ENCODE results near the gene CBLC.
"Not testable (repeated sequence)": the region's sequence is repeated elsewhere in the genome, so short reads cannot be mapped to it uniquely, and the experiment has no call there.

Gene CBLC

DNA sequence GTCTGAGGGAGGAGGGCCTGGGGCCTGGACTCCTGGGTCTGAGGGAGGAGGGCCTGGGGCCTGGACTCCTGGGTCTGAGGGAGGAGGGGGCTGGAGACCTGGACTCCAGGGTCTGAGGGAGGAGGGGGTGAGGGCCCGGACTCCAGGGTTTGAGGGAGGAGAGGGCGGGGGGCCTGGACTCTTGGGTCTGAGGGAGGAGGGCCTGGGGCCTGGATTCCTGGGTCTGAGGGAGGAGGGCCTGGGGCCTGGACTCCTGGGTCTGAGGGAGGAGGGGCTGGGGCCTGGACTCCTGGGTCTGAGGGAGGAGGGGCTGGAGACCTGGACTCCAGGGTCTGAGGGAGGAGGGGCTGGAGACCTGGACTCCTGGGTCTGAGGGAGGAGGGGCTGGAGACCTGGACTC lies 4.0 kb downstream of the CBLC start:
- H3K4me3 ChIP-seq (ENCODE audit: low read length); H3K36me3 ChIP-seq (ENCODE audit: control insufficient read depth, insufficient read depth, low read length); H3K4me1 ChIP-seq (ENCODE audit: control insufficient read depth, insufficient read depth, low read length); H3K27me3 ChIP-seq (ENCODE audit: control insufficient read depth, insufficient read depth, low read length); DNase-seq (ENCODE audit: low read depth, low spot score); H3K9me3 ChIP-seq (ENCODE audit: control insufficient read depth, insufficient read depth, low read length); H3K27ac ChIP-seq (ENCODE audit: low read length): not testable (repeated sequence)
- WGBS (ENCODE audit: insufficient coverage, insufficient read length): no CpG with 5 or more reads among the region's 2 CpGs

GRCh38 chr19:44782729-44783128 lies 5.0 kb downstream of the CBLC start:
- WGBS (ENCODE audit: insufficient coverage, insufficient read length): no CpG with 5 or more reads among the region's 5 CpGs
- H3K4me3 ChIP-seq (ENCODE audit: low read length): no peak overlapping the region

DNA sequence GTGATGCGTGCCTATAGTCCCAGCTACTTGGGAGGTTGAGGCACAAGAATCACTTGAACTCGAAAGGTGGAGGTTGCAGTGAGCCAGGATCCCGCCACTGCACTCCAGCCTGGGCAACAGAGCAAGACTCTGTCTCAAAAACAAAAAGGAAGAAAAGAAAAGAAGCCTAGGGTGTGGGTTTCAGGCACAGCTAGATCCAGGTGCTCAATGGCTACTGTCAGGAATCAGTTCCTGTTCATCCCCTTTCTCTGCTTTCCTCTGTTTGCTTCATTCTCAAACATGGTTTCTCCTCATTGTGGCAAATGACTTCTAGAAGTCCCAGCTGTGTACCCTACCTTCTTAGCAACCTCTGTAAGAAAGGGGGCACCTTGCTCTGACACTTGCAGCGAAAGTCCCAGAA lies 5.9 kb downstream of the CBLC start:
- Histone ChIP-seq H3K9me3 (ENCODE audit: control insufficient read depth, insufficient read depth, low read length) (no peaks in the 10 kb centered on the region), H3K27ac (ENCODE audit: low read length) (no peak overlapping the region), H3K4me1 (ENCODE audit: control insufficient read depth, insufficient read depth, low read length) (no peaks in the 10 kb centered on the region), H3K4me3 (ENCODE audit: low read length) (no peak overlapping the region), H3K27me3 (ENCODE audit: control insufficient read depth, insufficient read depth, low read length) (no peaks in the 10 kb centered on the region), H3K36me3 (ENCODE audit: control insufficient read depth, insufficient read depth, low read length) (peaks cover 6% of the 10 kb centered on the region)
- no CpG with 5 or more reads among the region's 4 CpGs for WGBS (ENCODE audit: insufficient coverage, insufficient read length)
- no peak for DNase-seq (ENCODE audit: low read depth, low spot score)

More at GRCh38 chr19:44782729-44783128, 5.0 kb downstream of the CBLC start:
- DNase-seq (ENCODE audit: low read depth, low spot score): no peak
- Histone ChIP-seq H3K27me3 (ENCODE audit: control insufficient read depth, insufficient read depth, low read length) (no peaks in the 10 kb centered on the region), H3K27ac (ENCODE audit: low read length) (no peak overlapping the region), H3K9me3 (ENCODE audit: control insufficient read depth, insufficient read depth, low read length) (no peaks in the 10 kb centered on the region), H3K36me3 (ENCODE audit: control insufficient read depth, insufficient read depth, low read length) (peaks cover 6% of the 10 kb centered on the region), H3K4me1 (ENCODE audit: control insufficient read depth, insufficient read depth, low read length) (no peaks in the 10 kb centered on the region)

DNA sequence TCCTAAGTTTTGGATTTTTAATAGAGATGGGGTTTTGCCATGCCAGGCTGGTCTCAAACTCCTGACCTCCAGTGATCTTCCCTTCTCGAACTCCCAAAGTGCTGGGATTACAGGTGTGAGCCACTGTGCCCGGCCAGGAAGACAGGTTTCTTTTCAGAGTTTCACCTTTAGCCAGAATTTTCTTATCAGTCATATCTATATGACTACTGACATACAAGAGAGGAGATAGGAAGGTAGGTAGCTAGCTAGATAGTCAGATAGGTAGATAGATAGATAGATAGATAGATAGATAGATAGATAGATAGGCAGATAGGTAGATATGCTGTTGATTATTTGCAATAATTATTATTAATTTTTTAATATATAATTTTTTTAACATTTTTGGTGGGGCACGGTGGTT lies 7.6 kb downstream of the CBLC start:
- Histone ChIP-seq H3K27me3 (ENCODE audit: control insufficient read depth, insufficient read depth, low read length) (no peaks in the 10 kb centered on the region), H3K27ac (ENCODE audit: low read length) (no peak overlapping the region), H3K9me3 (ENCODE audit: control insufficient read depth, insufficient read depth, low read length) (no peaks in the 10 kb centered on the region), H3K4me3 (ENCODE audit: low read length) (no peak overlapping the region), H3K4me1 (ENCODE audit: control insufficient read depth, insufficient read depth, low read length) (no peaks in the 10 kb centered on the region), H3K36me3 (ENCODE audit: control insufficient read depth, insufficient read depth, low read length) (peaks cover 9% of the 10 kb centered on the region)
- DNase-seq (ENCODE audit: low read depth, low spot score): no peak
- no CpG with 5 or more reads among the region's 3 CpGs for WGBS (ENCODE audit: insufficient coverage, insufficient read length)

GRCh38 chr19:44785993-44786392 lies 8.3 kb downstream of the CBLC start:
- Histone ChIP-seq H3K9me3 (ENCODE audit: control insufficient read depth, insufficient read depth, low read length) (no peaks in the 10 kb centered on the region), H3K27me3 (ENCODE audit: control insufficient read depth, insufficient read depth, low read length) (no peaks in the 10 kb centered on the region), H3K4me1 (ENCODE audit: control insufficient read depth, insufficient read depth, low read length) (no peaks in the 10 kb centered on the region), H3K36me3 (ENCODE audit: control insufficient read depth, insufficient read depth, low read length) (peaks cover 7% of the 10 kb centered on the region), H3K4me3 (ENCODE audit: low read length) (no peak overlapping the region), H3K27ac (ENCODE audit: low read length) (no peak overlapping the region)
- no peak for DNase-seq (ENCODE audit: low read depth, low spot score)
- no CpG with 5 or more reads among the region's 15 CpGs for WGBS (ENCODE audit: insufficient coverage, insufficient read length)

- no CpG with 5 or more reads among the region's 6 CpGs for WGBS (ENCODE audit: insufficient coverage, insufficient read length)
- H3K4me1 ChIP-seq (ENCODE audit: control insufficient read depth, insufficient read depth, low read length): no peaks in the 10 kb centered on the region
- no peak for DNase-seq (ENCODE audit: low read depth, low spot score)
- no peak overlapping the region for H3K27ac ChIP-seq (ENCODE audit: low read length)
- H3K36me3 ChIP-seq (ENCODE audit: control insufficient read depth, insufficient read depth, low read length): peaks cover 8% of the 10 kb centered on the region
- H3K27me3 ChIP-seq (ENCODE audit: control insufficient read depth, insufficient read depth, low read length): no peaks in the 10 kb centered on the region
- no peak overlapping the region for H3K4me3 ChIP-seq (ENCODE audit: low read length)
- no peaks in the 10 kb centered on the region for H3K9me3 ChIP-seq (ENCODE audit: control insufficient read depth, insufficient read depth, low read length)
These were observed 11.3 kb downstream of the CBLC start for GRCh38 chr19:44788971-44789370.

- no peaks in the 10 kb centered on the region for H3K27me3 ChIP-seq (ENCODE audit: control insufficient read depth, insufficient read depth, low read length)
These were observed 12.3 kb downstream of the CBLC start for GRCh38 chr19:44789943-44790483.

GRCh38 chr19:44792281-44792680 lies 14.6 kb downstream of the CBLC start:
- no peak overlapping the region for H3K27ac ChIP-seq (ENCODE audit: low read length)
- H3K36me3 ChIP-seq (ENCODE audit: control insufficient read depth, insufficient read depth, low read length): peaks cover 8% of the 10 kb centered on the region
- DNase-seq (ENCODE audit: low read depth, low spot score): no peak
- no peaks in the 10 kb centered on the region for H3K27me3 ChIP-seq (ENCODE audit: control insufficient read depth, insufficient read depth, low read length)
- no peaks in the 10 kb centered on the region for H3K4me1 ChIP-seq (ENCODE audit: control insufficient read depth, insufficient read depth, low read length)
- no CpG with 5 or more reads among the region's 9 CpGs for WGBS (ENCODE audit: insufficient coverage, insufficient read length)
- H3K4me3 ChIP-seq (ENCODE audit: low read length): no peak overlapping the region
- no peaks in the 10 kb centered on the region for H3K9me3 ChIP-seq (ENCODE audit: control insufficient read depth, insufficient read depth, low read length)

More at GRCh38 chr19:44789943-44790483, 12.3 kb downstream of the CBLC start:
- WGBS (ENCODE audit: insufficient coverage, insufficient read length): no CpG with 5 or more reads among the region's 13 CpGs
- DNase-seq (ENCODE audit: low read depth, low spot score): no peak
- Histone ChIP-seq H3K36me3 (ENCODE audit: control insufficient read depth, insufficient read depth, low read length) (peaks cover 10% of the 10 kb centered on the region), H3K27ac (ENCODE audit: low read length) (no peak overlapping the region), H3K4me1 (ENCODE audit: control insufficient read depth, insufficient read depth, low read length) (no peaks in the 10 kb centered on the region), H3K9me3 (ENCODE audit: control insufficient read depth, insufficient read depth, low read length) (no peaks in the 10 kb centered on the region), H3K4me3 (ENCODE audit: low read length) (no peak overlapping the region)

DNA sequence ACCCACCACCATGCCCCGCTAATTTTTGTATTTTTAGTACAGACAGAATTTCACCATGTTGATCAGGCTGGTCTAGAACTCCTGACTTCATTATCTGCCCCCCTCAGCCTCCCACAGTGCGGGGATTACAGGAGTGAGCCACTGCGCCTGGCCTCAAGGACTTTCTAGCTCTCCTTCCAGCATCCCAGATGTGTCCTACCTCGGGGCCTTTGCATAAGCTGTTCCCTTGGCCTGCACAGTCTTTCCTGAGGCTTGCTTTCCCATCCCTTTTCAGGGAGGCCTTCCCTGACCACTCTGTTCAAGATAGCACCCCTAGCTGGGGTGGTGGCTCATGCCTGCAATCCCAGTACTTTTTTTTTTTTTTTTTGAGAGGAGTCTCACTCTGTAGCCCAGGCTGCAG lies 16.9 kb downstream of the CBLC start:
- DNase-seq (ENCODE audit: low read depth, low spot score): no peak
- Histone ChIP-seq H3K27me3 (ENCODE audit: control insufficient read depth, insufficient read depth, low read length) (no peaks in the 10 kb centered on the region), H3K36me3 (ENCODE audit: control insufficient read depth, insufficient read depth, low read length) (peaks cover 11% of the 10 kb centered on the region), H3K4me3 (ENCODE audit: low read length) (no peak overlapping the region), H3K4me1 (ENCODE audit: control insufficient read depth, insufficient read depth, low read length) (no peaks in the 10 kb centered on the region), H3K9me3 (ENCODE audit: control insufficient read depth, insufficient read depth, low read length) (no peaks in the 10 kb centered on the region), H3K27ac (ENCODE audit: low read length) (no peak overlapping the region)
- no CpG with 5 or more reads among the region's 4 CpGs for WGBS (ENCODE audit: insufficient coverage, insufficient read length)

DNA sequence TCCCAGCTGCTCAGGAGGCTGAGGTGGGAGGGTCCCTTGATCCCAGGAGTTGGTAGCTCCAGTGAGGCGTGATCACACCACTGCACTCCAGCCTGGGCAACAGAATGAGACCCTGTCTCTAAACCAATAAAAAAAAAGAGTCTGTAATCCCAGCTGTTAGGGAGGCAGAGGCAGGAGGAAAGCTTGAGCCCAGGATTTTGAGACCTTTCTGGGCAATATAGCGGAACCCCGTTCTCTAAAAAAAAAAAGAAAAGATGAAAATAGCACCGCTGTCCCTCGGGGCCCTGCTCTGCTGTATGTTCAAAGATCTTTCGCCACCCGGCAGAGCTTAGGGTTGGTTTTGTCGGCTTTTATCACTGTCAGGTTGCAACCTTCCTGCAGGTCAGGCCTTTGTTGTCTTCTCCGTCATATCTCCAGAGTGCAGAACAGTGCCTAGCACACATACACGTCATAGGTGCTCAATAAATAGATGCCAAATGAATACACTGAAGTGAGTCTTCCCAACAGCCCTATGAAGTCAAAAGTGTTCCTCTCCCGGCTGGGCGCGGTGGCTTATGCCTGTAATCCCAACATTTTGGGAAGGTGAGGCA lies 17.8 kb downstream of the CBLC start:
- Histone ChIP-seq H3K4me3 (ENCODE audit: low read length) (no peak overlapping the region), H3K27me3 (ENCODE audit: control insufficient read depth, insufficient read depth, low read length) (no peaks in the 10 kb centered on the region), H3K9me3 (ENCODE audit: control insufficient read depth, insufficient read depth, low read length) (no peaks in the 10 kb centered on the region), H3K36me3 (ENCODE audit: control insufficient read depth, insufficient read depth, low read length) (peaks cover 8% of the 10 kb centered on the region), H3K27ac (ENCODE audit: low read length) (no peak overlapping the region), H3K4me1 (ENCODE audit: control insufficient read depth, insufficient read depth, low read length) (peaks cover 3% of the 10 kb centered on the region; the same call in 1 of the 2 replicates)
- WGBS (ENCODE audit: insufficient coverage, insufficient read length): no CpG with 5 or more reads among the region's 13 CpGs
- DNase-seq (ENCODE audit: low read depth, low spot score): no peak

- Histone ChIP-seq H3K36me3 (ENCODE audit: control insufficient read depth, insufficient read depth, low read length) (peaks cover 8% of the 10 kb centered on the region), H3K4me1 (ENCODE audit: control insufficient read depth, insufficient read depth, low read length) (peaks cover 3% of the 10 kb centered on the region; the same call in 1 of the 2 replicates), H3K27ac (ENCODE audit: low read length) (no peak overlapping the region), H3K27me3 (ENCODE audit: control insufficient read depth, insufficient read depth, low read length) (no peaks in the 10 kb centered on the region), H3K4me3 (ENCODE audit: low read length) (no peak overlapping the region), H3K9me3 (ENCODE audit: control insufficient read depth, insufficient read depth, low read length) (no peaks in the 10 kb centered on the region)
- no peak for DNase-seq (ENCODE audit: low read depth, low spot score)
- no CpG with 5 or more reads among the region's 12 CpGs for WGBS (ENCODE audit: insufficient coverage, insufficient read length)
These were observed 19.0 kb downstream of the CBLC start for GRCh38 chr19:44796701-44797115.

Measured in iPS DF 6.9 (cell line).